ENCODE results near the gene SREK1. TPM values are rescaled to one million over a fixed set of nuclear protein-coding genes. Genes with fewer than 3 reads are reported as not detected.

Gene SREK1
- total and polyA plus RNA-seq, 2 donors (not counting 1 experiment from before 2014, with no cell fraction given): 28.4 to 94.5 TPM

DNA sequence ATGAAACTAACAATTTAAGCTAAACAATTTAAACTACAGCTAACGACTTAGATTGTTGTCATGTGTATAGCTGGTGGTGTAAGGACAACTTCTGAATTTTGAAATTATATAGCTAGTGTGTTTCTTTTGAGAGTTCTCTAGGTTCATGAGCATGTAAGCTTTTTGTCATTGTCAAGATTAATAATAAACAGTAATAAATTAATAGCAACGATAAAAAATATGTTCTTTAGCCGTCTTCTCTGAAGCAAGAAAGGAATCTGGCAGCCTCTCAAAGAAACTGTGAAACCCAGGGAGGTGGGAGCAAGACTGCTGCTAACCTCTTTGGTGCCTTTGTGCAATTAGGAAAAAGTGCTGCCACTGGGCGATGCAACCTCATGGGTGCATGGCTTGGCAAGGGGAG is 59.4 kb downstream of the SREK1 start:
- no peak overlapping the region for H2AFZ ChIP-seq (ENCODE audit: low read length)
- H3K9ac ChIP-seq (ENCODE audit: insufficient read depth, low read length): no peak overlapping the region
- H3K27ac ChIP-seq (ENCODE audit: insufficient read depth, low read length): no peak overlapping the region
- no peaks in the 10 kb centered on the region for H3K27me3 ChIP-seq (ENCODE audit: control insufficient read depth, insufficient read depth, low read length)
- DNase-seq (ENCODE audit: low read depth in 2 of 2): no peak
- H3K79me2 ChIP-seq (ENCODE audit: control insufficient read depth, insufficient read depth, low read length): no peaks in the 10 kb centered on the region
- H4K20me1 ChIP-seq (ENCODE audit: control insufficient read depth, extremely low read depth, insufficient read depth, low read length): no peaks in the 10 kb centered on the region
- H3K4me1 ChIP-seq (ENCODE audit: control insufficient read depth, extremely low read depth, insufficient read depth, low read length): no peaks in the 10 kb centered on the region
- H3K4me2 ChIP-seq (ENCODE audit: extremely low read depth, insufficient read depth, low read length): no peak overlapping the region
- H3K4me3 ChIP-seq (replicated peaks in 1 of 4; ENCODE audit: control extremely low read depth in 1 of 4, insufficient read depth in 1 of 4, low read depth in 3 of 4, low read length in 4 of 4): no peak overlapping the region
- H3K36me3 ChIP-seq (ENCODE audit: control insufficient read depth, insufficient read depth, low read length): no peaks in the 10 kb centered on the region
- H3K9me3 ChIP-seq (ENCODE audit: control insufficient read depth, insufficient read depth, low read depth, low read length): no peaks in the 10 kb centered on the region
- no peak for TF ChIP-seq EZH2 (IDR thresholded peaks at IDR 0.05; ENCODE audit: low read length, missing control alignments)
- TF ChIP-seq, protein P1, sequence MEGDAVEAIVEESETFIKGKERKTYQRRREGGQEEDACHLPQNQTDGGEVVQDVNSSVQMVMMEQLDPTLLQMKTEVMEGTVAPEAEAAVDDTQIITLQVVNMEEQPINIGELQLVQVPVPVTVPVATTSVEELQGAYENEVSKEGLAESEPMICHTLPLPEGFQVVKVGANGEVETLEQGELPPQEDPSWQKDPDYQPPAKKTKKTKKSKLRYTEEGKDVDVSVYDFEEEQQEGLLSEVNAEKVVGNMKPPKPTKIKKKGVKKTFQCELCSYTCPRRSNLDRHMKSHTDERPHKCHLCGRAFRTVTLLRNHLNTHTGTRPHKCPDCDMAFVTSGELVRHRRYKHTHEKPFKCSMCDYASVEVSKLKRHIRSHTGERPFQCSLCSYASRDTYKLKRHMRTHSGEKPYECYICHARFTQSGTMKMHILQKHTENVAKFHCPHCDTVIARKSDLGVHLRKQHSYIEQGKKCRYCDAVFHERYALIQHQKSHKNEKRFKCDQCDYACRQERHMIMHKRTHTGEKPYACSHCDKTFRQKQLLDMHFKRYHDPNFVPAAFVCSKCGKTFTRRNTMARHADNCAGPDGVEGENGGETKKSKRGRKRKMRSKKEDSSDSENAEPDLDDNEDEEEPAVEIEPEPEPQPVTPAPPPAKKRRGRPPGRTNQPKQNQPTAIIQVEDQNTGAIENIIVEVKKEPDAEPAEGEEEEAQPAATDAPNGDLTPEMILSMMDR (conservative IDR thresholded peaks at IDR 0.05 in 1 of 2, IDR thresholded peaks at IDR 0.05 in 1 of 2; ENCODE audit: low read depth in 1 of 2, low read length in 2 of 2): no peak

DNA sequence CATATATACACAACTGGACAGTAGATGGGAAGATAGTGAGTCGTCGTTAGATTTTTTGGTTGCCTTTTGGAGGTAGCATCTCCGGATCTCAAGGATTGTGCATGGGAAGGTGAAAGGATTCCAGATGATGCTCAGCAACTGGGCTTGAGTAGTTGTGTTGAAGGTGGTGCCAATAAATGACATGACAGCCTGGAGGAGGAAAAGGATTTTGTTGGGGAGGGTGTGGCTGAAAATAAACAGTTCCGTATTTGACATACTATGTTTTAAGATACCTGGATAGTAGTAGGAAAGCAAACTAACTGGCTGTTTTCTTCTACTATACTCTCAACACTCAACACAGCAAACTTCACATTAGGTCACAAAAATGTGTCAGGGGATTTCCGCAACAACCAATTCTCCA is 62.4 kb downstream of the SREK1 start:
- Histone ChIP-seq H3K9me3 (ENCODE audit: control insufficient read depth, insufficient read depth, low read depth, low read length) (no peaks in the 10 kb centered on the region), H3K36me3 (ENCODE audit: control insufficient read depth, insufficient read depth, low read length) (no peaks in the 10 kb centered on the region), H3K4me2 (ENCODE audit: extremely low read depth, insufficient read depth, low read length) (no peak overlapping the region), H3K4me1 (ENCODE audit: control insufficient read depth, extremely low read depth, insufficient read depth, low read length) (no peaks in the 10 kb centered on the region), H3K27ac (ENCODE audit: insufficient read depth, low read length) (no peak overlapping the region), H2AFZ (ENCODE audit: low read length) (no peak overlapping the region), H3K4me3 (replicated peaks in 1 of 4; ENCODE audit: control extremely low read depth in 1 of 4, insufficient read depth in 1 of 4, low read depth in 3 of 4, low read length in 4 of 4) (no peak overlapping the region), H3K79me2 (ENCODE audit: control insufficient read depth, insufficient read depth, low read length) (no peaks in the 10 kb centered on the region), H3K27me3 (ENCODE audit: control insufficient read depth, insufficient read depth, low read length) (no peaks in the 10 kb centered on the region), H4K20me1 (ENCODE audit: control insufficient read depth, extremely low read depth, insufficient read depth, low read length) (no peaks in the 10 kb centered on the region), H3K9ac (ENCODE audit: insufficient read depth, low read length) (no peak overlapping the region)
- DNase-seq (ENCODE audit: low read depth in 2 of 2): no peak
- no peak for TF ChIP-seq EZH2 (IDR thresholded peaks at IDR 0.05; ENCODE audit: low read length, missing control alignments)
- TF ChIP-seq, protein P1 (conservative IDR thresholded peaks at IDR 0.05 in 1 of 2, IDR thresholded peaks at IDR 0.05 in 1 of 2; ENCODE audit: low read depth in 1 of 2, low read length in 2 of 2): no peak

DNA sequence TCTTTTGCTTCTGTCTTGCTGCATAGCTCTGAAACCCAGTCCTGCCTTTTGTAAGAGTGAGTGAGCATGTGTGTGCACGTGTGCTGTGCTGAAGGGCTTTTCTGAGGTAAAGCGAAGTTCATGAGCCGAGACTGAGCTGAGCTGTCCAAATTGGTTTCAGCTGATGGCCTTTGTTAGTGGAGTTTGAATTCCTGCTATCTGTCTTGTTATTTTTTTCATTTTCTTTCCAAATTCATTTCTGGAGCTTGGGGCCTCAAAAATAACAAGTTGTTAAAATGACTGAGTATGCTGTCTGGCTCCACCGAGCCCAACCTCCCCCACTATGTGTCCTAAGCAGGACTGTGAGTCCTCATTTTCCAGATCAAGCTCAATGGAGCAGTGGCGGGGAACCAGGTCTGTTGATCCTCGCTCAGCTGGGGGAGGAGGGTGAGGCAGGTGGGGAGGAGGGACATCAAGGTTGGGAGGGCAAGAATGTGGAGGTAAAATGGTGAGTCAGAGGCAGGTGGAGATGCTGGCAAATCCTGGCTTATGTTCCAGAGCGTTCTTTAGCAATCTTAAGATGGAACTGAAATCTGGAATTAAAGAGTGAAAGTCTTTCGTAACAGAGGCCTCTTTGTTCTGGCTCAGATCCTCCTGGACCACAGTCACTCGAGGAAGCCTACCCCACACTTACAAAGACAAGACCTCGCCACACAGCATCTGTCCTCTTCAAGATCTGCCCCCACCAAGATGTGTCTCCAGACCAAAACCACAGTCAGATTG is 63.9 kb downstream of the SREK1 start:
- no peaks in the 10 kb centered on the region for H3K36me3 ChIP-seq (ENCODE audit: control insufficient read depth, insufficient read depth, low read length)
- H3K4me1 ChIP-seq (ENCODE audit: control insufficient read depth, extremely low read depth, insufficient read depth, low read length): no peaks in the 10 kb centered on the region
- H2AFZ ChIP-seq (ENCODE audit: low read length): no peak overlapping the region
- DNase-seq (ENCODE audit: low read depth in 2 of 2): peak in 1 of 2 donors; percentile 19
- no peak overlapping the region for H3K4me2 ChIP-seq (ENCODE audit: extremely low read depth, insufficient read depth, low read length)
- no peaks in the 10 kb centered on the region for H3K9me3 ChIP-seq (ENCODE audit: control insufficient read depth, insufficient read depth, low read depth, low read length)
- no peak for TF ChIP-seq EZH2 (IDR thresholded peaks at IDR 0.05; ENCODE audit: low read length, missing control alignments)
- TF ChIP-seq, protein P1 (conservative IDR thresholded peaks at IDR 0.05 in 1 of 2, IDR thresholded peaks at IDR 0.05 in 1 of 2; ENCODE audit: low read depth in 1 of 2, low read length in 2 of 2): no peak
- H3K9ac ChIP-seq (ENCODE audit: insufficient read depth, low read length): no peak overlapping the region
- no peak overlapping the region for H3K27ac ChIP-seq (ENCODE audit: insufficient read depth, low read length)
- no peaks in the 10 kb centered on the region for H4K20me1 ChIP-seq (ENCODE audit: control insufficient read depth, extremely low read depth, insufficient read depth, low read length)
- H3K27me3 ChIP-seq (ENCODE audit: control insufficient read depth, insufficient read depth, low read length): no peaks in the 10 kb centered on the region
- no peak overlapping the region for H3K4me3 ChIP-seq (replicated peaks in 1 of 4; ENCODE audit: control extremely low read depth in 1 of 4, insufficient read depth in 1 of 4, low read depth in 3 of 4, low read length in 4 of 4)
- no peaks in the 10 kb centered on the region for H3K79me2 ChIP-seq (ENCODE audit: control insufficient read depth, insufficient read depth, low read length)

Data from fibroblast of lung (primary cell).